ENCODE results near the gene TK2.

The TK2 gene

DNA sequence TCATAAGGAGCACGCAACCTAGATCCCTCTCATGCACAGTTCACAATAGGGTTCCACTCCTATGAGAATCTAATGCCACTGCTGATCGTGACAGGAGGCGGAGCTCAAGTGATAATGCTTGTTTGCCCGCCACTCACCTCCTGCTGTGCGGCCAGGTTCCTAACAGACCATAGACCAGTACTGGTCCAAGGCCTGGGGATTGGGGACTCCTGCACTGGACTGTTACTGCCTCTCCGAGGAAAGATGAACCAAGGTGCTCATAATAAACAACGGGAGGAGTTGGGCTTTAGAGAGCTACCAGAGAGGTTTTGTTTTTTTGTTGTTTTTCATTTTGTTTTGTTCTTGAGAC is 58.2 kb downstream of the TK2 start:
- Mint-ChIP-seq H3K27ac (no peak overlapping the region), H3K27me3 (ENCODE audit: low read depth) (no peaks in the 10 kb centered on the region), H3K4me1 (peaks cover 3% of the 10 kb centered on the region), H3K36me3 (ENCODE audit: low read depth) (peaks cover 11% of the 10 kb centered on the region), H3K4me3 (no peak overlapping the region), H3K9me3 (no peaks in the 10 kb centered on the region)
- TF ChIP-seq, protein P1, sequence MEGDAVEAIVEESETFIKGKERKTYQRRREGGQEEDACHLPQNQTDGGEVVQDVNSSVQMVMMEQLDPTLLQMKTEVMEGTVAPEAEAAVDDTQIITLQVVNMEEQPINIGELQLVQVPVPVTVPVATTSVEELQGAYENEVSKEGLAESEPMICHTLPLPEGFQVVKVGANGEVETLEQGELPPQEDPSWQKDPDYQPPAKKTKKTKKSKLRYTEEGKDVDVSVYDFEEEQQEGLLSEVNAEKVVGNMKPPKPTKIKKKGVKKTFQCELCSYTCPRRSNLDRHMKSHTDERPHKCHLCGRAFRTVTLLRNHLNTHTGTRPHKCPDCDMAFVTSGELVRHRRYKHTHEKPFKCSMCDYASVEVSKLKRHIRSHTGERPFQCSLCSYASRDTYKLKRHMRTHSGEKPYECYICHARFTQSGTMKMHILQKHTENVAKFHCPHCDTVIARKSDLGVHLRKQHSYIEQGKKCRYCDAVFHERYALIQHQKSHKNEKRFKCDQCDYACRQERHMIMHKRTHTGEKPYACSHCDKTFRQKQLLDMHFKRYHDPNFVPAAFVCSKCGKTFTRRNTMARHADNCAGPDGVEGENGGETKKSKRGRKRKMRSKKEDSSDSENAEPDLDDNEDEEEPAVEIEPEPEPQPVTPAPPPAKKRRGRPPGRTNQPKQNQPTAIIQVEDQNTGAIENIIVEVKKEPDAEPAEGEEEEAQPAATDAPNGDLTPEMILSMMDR (IDR thresholded peaks at IDR 0.05; ENCODE audit: unreplicated experiment in 3 of 3), result no peak

DNA sequence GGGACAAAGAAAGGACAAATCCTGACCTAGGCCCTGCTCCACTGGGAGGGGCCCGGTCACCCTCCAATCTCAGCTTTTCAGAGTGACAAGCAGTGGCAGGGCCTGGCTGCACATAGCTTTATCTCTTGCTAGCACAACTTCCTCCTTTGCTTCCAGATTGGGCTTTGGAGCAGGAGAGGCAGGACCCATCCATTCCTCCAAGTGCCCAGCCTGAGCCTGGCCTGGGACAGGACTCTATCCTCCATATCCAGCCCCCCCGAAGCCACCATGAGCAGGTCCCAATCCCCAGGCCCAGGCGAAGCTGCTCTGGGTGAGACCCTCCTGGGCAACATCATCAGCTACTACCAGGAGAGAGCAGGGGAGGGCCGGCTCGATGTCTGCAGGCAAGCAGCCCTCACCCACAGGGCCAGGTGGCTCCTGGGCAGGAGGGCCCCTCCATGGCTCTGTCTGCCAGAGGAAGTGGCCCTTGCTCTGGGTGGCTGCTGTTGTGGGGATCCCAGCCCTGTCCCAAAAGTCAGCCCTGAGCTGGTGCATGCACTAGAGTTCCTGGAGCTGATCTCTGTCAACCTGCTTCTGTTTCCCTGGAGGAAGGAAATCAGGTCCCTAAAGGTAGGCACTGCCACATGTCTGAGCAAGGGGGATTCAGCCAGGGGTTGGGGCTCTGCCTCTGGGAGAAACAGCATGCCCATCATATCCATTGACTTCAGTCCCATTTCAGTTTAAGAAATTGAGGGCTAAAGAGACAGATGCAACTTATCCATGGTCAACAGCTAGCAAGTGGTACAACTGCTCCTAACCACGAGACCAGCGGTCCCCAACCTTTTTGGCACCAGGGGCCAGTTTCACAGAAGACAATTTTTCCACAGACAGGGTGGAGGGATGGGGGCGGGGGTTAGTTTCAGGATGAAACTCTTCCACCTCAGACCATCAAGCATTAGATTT is 58.9 kb downstream of the TK2 start:
- Mint-ChIP-seq H3K4me3 (no peak overlapping the region), H3K4me1 (peaks cover 5% of the 10 kb centered on the region), H3K9me3 (no peaks in the 10 kb centered on the region), H3K27ac (no peak overlapping the region), H3K27me3 (ENCODE audit: low read depth) (no peaks in the 10 kb centered on the region), H3K36me3 (ENCODE audit: low read depth) (peaks cover 10% of the 10 kb centered on the region)
- TF ChIP-seq, protein P1 (IDR thresholded peaks at IDR 0.05; ENCODE audit: unreplicated experiment in 3 of 3), result no peak

DNA sequence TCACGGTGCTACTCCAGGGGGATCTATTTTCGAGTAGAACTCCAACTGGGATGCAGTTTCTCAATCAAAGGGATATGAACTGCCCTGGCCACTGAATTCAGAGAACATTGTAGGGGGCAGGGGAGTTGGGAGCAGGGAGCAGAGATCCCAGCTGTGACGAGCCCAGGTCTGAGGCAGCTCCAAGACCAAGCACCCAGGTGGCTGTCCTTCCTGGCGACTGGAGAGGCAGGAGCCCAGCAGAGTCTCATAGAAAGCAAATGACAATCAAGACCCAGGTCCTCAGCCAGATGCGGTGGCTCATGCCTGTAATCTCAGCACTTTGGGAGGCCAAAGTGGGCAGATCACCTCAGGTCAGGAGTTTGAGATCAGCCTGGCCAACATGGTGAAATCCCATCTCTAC is 60.1 kb downstream of the TK2 start:
- peaks cover 6% of the 10 kb centered on the region for H3K36me3 Mint-ChIP-seq (ENCODE audit: low read depth)
- no peaks in the 10 kb centered on the region for H3K9me3 Mint-ChIP-seq
- peaks cover 5% of the 10 kb centered on the region for H3K4me1 Mint-ChIP-seq
- no peak overlapping the region for H3K4me3 Mint-ChIP-seq
- H3K27ac Mint-ChIP-seq, result no peak overlapping the region
- TF ChIP-seq, protein P1 (IDR thresholded peaks at IDR 0.05; ENCODE audit: unreplicated experiment in 3 of 3), result no peak
- H3K27me3 Mint-ChIP-seq (ENCODE audit: low read depth), result no peaks in the 10 kb centered on the region

DNA sequence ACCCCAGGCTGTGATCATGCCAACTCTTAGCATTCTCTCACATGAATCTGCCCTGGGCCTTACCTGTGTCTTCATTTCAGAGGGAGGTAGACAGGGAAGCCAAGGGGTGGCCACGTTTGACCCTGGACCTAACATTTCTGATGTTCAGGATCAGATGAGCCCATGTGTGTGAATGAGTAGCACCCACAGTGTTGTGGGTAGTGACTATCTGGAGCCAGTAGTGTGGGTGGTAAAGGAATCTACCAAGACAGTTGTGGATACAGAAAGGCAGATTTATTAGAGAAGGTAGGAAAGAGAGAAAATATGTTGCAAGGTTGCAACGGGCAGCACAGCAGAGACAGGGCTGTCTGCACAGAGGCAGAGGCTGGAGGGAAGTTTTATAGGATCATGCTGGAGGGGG is 60.5 kb downstream of the TK2 start:
- H3K36me3 Mint-ChIP-seq (ENCODE audit: low read depth), result peaks cover 6% of the 10 kb centered on the region
- H3K4me1 Mint-ChIP-seq, result peaks cover 5% of the 10 kb centered on the region
- H3K27ac Mint-ChIP-seq, result no peak overlapping the region
- H3K9me3 Mint-ChIP-seq, result no peaks in the 10 kb centered on the region
- TF ChIP-seq, protein P1 (IDR thresholded peaks at IDR 0.05; ENCODE audit: unreplicated experiment in 3 of 3), result no peak
- H3K4me3 Mint-ChIP-seq, result no peak overlapping the region
- H3K27me3 Mint-ChIP-seq (ENCODE audit: low read depth), result no peaks in the 10 kb centered on the region

DNA sequence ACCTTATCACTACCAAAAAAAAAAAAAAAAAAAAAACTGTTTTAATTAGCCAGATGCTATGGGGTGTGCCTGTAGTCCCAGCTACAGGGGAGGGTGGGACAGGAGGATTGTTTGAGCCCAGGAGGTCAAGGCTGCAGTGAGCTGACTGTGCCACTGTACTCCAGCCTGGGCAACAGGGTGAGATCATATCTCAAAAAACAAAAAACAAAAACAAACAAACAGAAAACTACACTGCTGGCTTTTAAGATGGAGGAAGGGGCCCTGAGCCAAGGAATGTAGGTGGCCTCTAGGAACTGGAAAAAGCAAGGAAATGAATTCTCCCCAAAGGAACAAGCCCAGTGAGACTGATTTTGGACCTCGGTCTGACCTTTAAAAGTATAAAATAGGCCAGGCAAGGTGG is 61.4 kb downstream of the TK2 start:
- H3K9me3 Mint-ChIP-seq, result no peaks in the 10 kb centered on the region
- TF ChIP-seq, protein P1 (IDR thresholded peaks at IDR 0.05; ENCODE audit: unreplicated experiment in 3 of 3), result no peak
- no peak overlapping the region for H3K4me3 Mint-ChIP-seq
- no peak overlapping the region for H3K27ac Mint-ChIP-seq
- H3K27me3 Mint-ChIP-seq (ENCODE audit: low read depth), result peaks cover 4% of the 10 kb centered on the region
- H3K4me1 Mint-ChIP-seq, result peaks cover 11% of the 10 kb centered on the region
- peaks cover 6% of the 10 kb centered on the region for H3K36me3 Mint-ChIP-seq (ENCODE audit: low read depth)
